GM23248 (cell line): Measurements from ENCODE around the gene KDM4F.

ENCODE experiments used
- EZH2 ChIP-seq: fragments of 200-600 bp; sonication (generic); IDR thresholded peaks from 2 replicates; pipeline ENCODE4 v1.6.1; 2018; ENCODE audit warnings: antibody characterized with exemption, mild to moderate bottlenecking; ENCODE audit not compliant: insufficient read depth, poor library complexity, severe bottlenecking
- EZH2phosphoT487 ChIP-seq: fragments of 200-600 bp; sonication (generic); IDR thresholded peaks from 2 replicates; pipeline ENCODE4 v1.6.1; 2018; ENCODE audit warnings: antibody characterized with exemption, moderate library complexity, mild to moderate bottlenecking, low read depth; ENCODE audit not compliant: insufficient read depth

- TF ChIP-seq EZH2 (no peak), EZH2phosphoT487 (no peak)
Observed at GRCh38 chr11:95088946-95089619, 39.9 kb downstream of the KDM4F start.
